Activated CD8-positive, alpha-beta T cell treated with anti-CD3 and anti-CD28 coated beads for 36 hours (primary cell): ENCODE data around the gene NSD2. TPM values are rescaled to one million over a fixed set of nuclear protein-coding genes. Genes with fewer than 3 reads are reported as not detected.

Experiments used
- ATAC-seq: fragments of 200-7000 bp; cut with Tn5 transposase; one replicate; pipeline ENCODE4 v1.10.0; 2021; ENCODE audit warnings: mild to moderate bottlenecking, moderate library complexity
- CTCF ChIA-PET: fragments of 350-600 bp; sonication (Branson Sonifier 250); formaldehyde crosslinking; loops from one replicate; lab custom pipeline; 2021; ENCODE audit warnings: antibody characterized with exemption; lab: Charles Lee
- POLR2A ChIA-PET: fragments of 350-600 bp; sonication (Branson Sonifier 250); formaldehyde crosslinking; loops from one replicate; lab custom pipeline; 2021; ENCODE audit warnings: antibody characterized with exemption; lab: Charles Lee
- DNase-seq: peaks from one replicate; pipeline ENCODE4 v3.0.0-alpha.2; 2020
- H3K27ac Mint-ChIP-seq: one replicate; pipeline ENCODE4 v1.8.0; 2021; ENCODE audit warnings: mild to moderate bottlenecking, mixed read lengths
- H3K27me3 Mint-ChIP-seq: one replicate; pipeline ENCODE4 v1.8.0; 2021; ENCODE audit warnings: mixed read lengths
- H3K36me3 Mint-ChIP-seq: one replicate; pipeline ENCODE4 v1.8.0; 2021; ENCODE audit warnings: low read depth, mixed read lengths
- H3K4me1 Mint-ChIP-seq: one replicate; pipeline ENCODE4 v1.8.0; 2021; ENCODE audit warnings: low read depth, mixed read lengths
- H3K4me3 Mint-ChIP-seq: one replicate; pipeline ENCODE4 v1.8.0; 2021; ENCODE audit warnings: mild to moderate bottlenecking, moderate library complexity, mixed read lengths
- H3K9me3 Mint-ChIP-seq: one replicate; pipeline ENCODE4 v1.8.0; 2021; ENCODE audit warnings: mixed read lengths
- CTCF ChIP-seq: fragments of 200-600 bp; IDR thresholded peaks from one replicate; pipeline ENCODE4 v1.8.0; 2022; ENCODE audit warnings: antibody characterized with exemption, mild to moderate bottlenecking
- intact Hi-C: fragments of 100-400 bp; cut with micrococcal nuclease; formaldehyde crosslinking; loops from one replicate; pipeline ENCODE4 v1.10.0; 2022
- total RNA-seq, 2 experiments: library from RNA; stranded (reverse); gene quantifications; one replicate each; pipeline ENCODE4 v1.2.3, GENCODE V29; 2021

The NSD2 gene
- total RNA-seq, 2 experiments from 2014 or later: 219 TPM

DNA sequence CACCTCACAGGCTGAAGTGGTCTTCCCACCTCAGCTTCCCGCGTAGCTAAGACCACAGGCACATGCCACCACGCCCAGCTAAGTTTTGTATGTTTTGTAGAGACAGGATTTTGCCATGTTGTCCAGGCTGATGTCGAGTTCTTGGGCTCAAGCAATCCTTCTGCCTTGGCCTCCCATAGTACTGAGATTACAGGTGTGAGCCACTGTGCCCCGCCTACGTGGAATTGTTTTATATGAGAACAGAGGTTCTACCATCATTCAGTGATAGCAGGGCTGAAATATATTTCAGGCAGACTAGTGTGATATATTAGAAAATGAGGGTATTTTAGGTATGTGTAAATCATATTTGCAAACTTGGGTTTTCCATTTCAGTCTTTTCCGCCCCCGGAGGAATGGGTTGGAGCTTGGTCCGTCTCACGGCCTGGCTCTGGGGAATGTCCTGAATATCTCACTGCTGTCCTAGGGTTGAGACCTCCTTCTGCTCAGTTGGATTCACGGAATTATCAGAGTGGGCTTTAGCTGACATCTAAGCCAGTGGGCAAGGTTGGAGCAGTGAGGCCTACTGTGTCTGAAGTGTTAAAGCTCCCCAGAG is 19.9 kb downstream of the NSD2 start:
- TF ChIP-seq CTCF: no peak
- H3K27ac Mint-ChIP-seq: no peak overlapping the region
- ChIA-PET POLR2A (interaction anchor here (0.8 to 1.4 kb wide), 2 partner anchors 12 to 19 kb away, joined by 3 read pairs; no protein-coding TSS in a partner anchor), CTCF (interaction anchor here (1.6 to 9.6 kb wide), 2 partner anchors 9 to 22 kb away, joined by 5 to 81 read pairs; no protein-coding TSS in a partner anchor)
- H3K4me3 Mint-ChIP-seq: no peak overlapping the region
- no peak for DNase-seq
- H3K4me1 Mint-ChIP-seq: peaks cover 14% of the 10 kb centered on the region
- H3K36me3 Mint-ChIP-seq: peaks cover 17% of the 10 kb centered on the region
- intact Hi-C loops: no loop called here
- H3K27me3 Mint-ChIP-seq: no peaks in the 10 kb centered on the region
- no peak for ATAC-seq
- no peaks in the 10 kb centered on the region for H3K9me3 Mint-ChIP-seq

DNA sequence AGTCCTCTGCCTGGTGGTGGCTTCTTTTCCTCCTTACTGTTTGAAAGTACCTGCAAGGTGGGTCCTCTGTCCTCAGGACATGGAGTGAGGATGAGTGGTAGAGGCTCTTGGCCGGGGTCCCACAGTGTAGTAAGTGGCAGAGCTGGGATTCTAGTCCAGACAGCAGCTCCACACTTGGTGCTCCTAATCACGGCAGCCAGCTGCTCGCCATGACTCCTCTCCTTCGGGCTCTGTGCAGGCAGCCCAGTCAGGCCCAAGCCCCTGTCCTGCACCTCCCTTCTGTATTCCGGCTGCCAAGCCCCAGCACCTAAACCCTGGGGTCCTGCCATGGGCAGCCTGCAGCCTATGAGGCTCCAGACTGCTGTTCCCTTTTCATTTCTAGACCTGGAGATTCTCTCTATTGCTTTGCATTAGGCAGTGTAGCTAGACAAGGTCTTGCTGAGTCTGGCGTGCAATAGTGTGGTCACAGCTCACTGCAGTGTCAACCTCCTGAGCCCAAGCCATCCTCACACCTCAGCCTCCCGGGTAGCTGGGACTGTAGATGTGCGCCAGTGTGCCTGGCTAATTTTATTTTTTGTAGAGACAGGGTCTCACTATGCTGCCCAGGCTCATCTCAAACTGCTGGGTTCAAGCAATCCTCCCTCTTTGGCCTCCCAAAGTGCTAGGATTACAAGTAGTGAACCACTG is 24.9 kb downstream of the NSD2 start:
- peaks cover 10% of the 10 kb centered on the region for H3K4me1 Mint-ChIP-seq
- H3K9me3 Mint-ChIP-seq: no peaks in the 10 kb centered on the region
- H3K27me3 Mint-ChIP-seq: no peaks in the 10 kb centered on the region
- H3K4me3 Mint-ChIP-seq: no peak overlapping the region
- ATAC-seq (no peak), DNase-seq (no peak)
- no peak for TF ChIP-seq CTCF
- no peak overlapping the region for H3K27ac Mint-ChIP-seq
- POLR2A ChIA-PET: no interaction called here
- peaks cover 33% of the 10 kb centered on the region for H3K36me3 Mint-ChIP-seq
- CTCF ChIA-PET: no interaction called here
- intact Hi-C loops: no loop called here

DNA sequence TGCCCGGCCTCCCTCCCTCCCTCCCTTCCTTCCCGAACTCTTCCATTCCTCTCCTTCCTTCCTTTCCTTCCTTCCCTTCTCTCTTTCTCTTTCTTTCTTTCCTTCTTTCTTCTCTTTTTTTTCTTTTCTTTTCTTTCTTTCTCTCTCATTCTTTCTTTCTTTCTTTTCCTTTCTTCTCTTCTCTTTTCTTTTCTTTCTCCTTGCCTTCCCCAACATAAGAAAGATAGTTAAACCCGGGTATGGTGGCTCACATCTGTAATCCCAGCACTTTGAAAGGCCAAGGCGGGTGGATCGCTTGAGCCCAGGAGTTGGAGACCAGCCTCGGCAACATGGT is 25.4 kb downstream of the NSD2 start:
- no peak for TF ChIP-seq CTCF
- no peak for ATAC-seq
- intact Hi-C loops: no loop called here
- Mint-ChIP-seq H3K27me3 (no peaks in the 10 kb centered on the region), H3K4me3 (no peak overlapping the region), H3K9me3 (no peaks in the 10 kb centered on the region), H3K36me3 (peaks cover 39% of the 10 kb centered on the region), H3K4me1 (peaks cover 10% of the 10 kb centered on the region), H3K27ac (no peak overlapping the region)
- CTCF ChIA-PET: no interaction called here
- POLR2A ChIA-PET: no interaction called here
- DNase-seq: no peak

DNA sequence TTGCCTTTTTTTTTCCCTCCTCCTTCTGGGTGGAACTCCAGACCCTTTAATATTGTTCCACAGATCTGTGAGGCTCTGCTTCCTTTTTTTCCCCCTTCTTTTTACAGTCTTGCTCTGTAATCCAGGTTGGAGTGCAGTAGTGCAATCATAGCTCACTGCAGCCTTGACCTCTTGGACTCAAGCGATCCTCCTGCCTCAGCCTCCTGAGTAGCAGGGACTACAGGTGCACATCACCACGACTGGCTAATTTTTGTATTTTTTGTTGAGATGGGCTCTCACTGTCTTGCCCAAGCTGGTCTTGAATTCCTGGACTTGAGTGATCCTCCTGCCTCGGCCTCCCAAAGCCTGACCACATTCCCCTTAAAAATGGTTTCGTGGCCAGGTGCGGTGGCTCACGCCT is 26.8 kb downstream of the NSD2 start:
- DNase-seq (no peak), ATAC-seq (no peak)
- Mint-ChIP-seq H3K4me3 (no peak overlapping the region), H3K27ac (no peak overlapping the region), H3K9me3 (no peaks in the 10 kb centered on the region), H3K27me3 (no peaks in the 10 kb centered on the region), H3K36me3 (peaks cover 47% of the 10 kb centered on the region), H3K4me1 (peaks cover 16% of the 10 kb centered on the region)
- POLR2A ChIA-PET: interaction anchor here (0.8 to 2.0 kb wide), 5 partner anchors 11 to 41 kb away, joined by 3 to 6 read pairs (median 3); no protein-coding TSS in a partner anchor
- TF ChIP-seq CTCF: no peak
- intact Hi-C loops: no loop called here
- CTCF ChIA-PET: interaction anchor here (0.7 to 4.3 kb wide), 13 partner anchors 11 to 539 kb away, joined by 3 to 81 read pairs (median 20); partner anchors contain the start of gene LETM1

- CTCF ChIA-PET: interaction anchor here (0.8 to 4.3 kb wide), 27 partner anchors 11 to 205 kb away, joined by 3 to 81 read pairs (median 5); partner anchors contain the start of genes LETM1 and NSD2
- Mint-ChIP-seq H3K27me3 (no peaks in the 10 kb centered on the region), H3K9me3 (no peaks in the 10 kb centered on the region), H3K4me3 (no peak overlapping the region), H3K36me3 (peaks cover 52% of the 10 kb centered on the region), H3K4me1 (peaks cover 18% of the 10 kb centered on the region), H3K27ac (peak overlapping the region; percentile 65)
- TF ChIP-seq CTCF: no peak
- ATAC-seq (peak; percentile 20), DNase-seq (no peak)
- intact Hi-C loops: no loop called here
- POLR2A ChIA-PET: interaction anchor here (1.0 to 2.3 kb wide), 5 partner anchors 23 to 43 kb away, joined by 3 to 11 read pairs (median 6); partner anchors contain the start of genes LETM1 and NSD2
Observed at GRCh38 chr4:1898681-1899080, 27.5 kb downstream of the NSD2 start.
